B cell (primary cell): ENCODE measurements around the gene PTPRN2. TPM values are rescaled to one million over a fixed set of nuclear protein-coding genes. Genes with fewer than 3 reads are reported as not detected.

ENCODE experiments used
- ATAC-seq: fragments of 200-7000 bp; cut with Tn5 transposase; one replicate; pipeline ENCODE4 v1.10.0; 2021; ENCODE audit warnings: low read depth, mild to moderate bottlenecking, moderate number of reproducible peaks, moderate library complexity
- CTCF ChIA-PET: fragments of 350-600 bp; sonication (Branson Sonifier 250); formaldehyde crosslinking; loops from one replicate; lab custom pipeline; 2021; ENCODE audit warnings: antibody characterized with exemption, inconsistent platforms; lab: Charles Lee
- POLR2A ChIA-PET: fragments of 350-600 bp; sonication (Branson Sonifier 250); formaldehyde crosslinking; loops from one replicate; lab custom pipeline; 2021; ENCODE audit warnings: antibody characterized with exemption; lab: Charles Lee
- DNase-seq: peaks from one replicate; pipeline ENCODE4 v3.0.0; 2013
- H2AFZ ChIP-seq: 2 replicates; pipeline ENCODE4 v1.6.1; 2012; ENCODE audit warnings: mild to moderate bottlenecking, low read depth, low read length; ENCODE audit not compliant: insufficient read depth, poor library complexity, severe bottlenecking
- H3K27ac ChIP-seq, 2 donors: 1 replicate in 1 of 2; 2 replicates in 1 of 2; pipeline ENCODE4 v1.5.1; 2012 to 2013; ENCODE audit warnings: low read length in 2 of 2, mild to moderate bottlenecking in 2 of 2, moderate library complexity in 1 of 2
- H3K27me3 ChIP-seq, 4 experiments: fragments of 200-600 bp in 1 of 4; sonication (generic) in 1 of 4; replicated peaks in 1 of 4; 1 replicate in 2 of 4; 2 replicates in 2 of 4; pipeline versions ENCODE4 v1.6.1 to v1.7.0; 2013 to 2016; ENCODE audit warnings: low read length in 3 of 4, mild to moderate bottlenecking in 2 of 4, mixed read lengths in 1 of 4, moderate library complexity in 1 of 4; ENCODE audit not compliant: insufficient read depth in 4 of 4, control insufficient read depth in 3 of 4; ENCODE audit errors: control extremely low read depth in 1 of 4
- H3K36me3 ChIP-seq, 2 experiments: replicated peaks in 1 of 2; 1 replicate in 1 of 2; 2 replicates in 1 of 2; pipeline versions ENCODE4 v1.6.1 to v1.7.1; 2013; ENCODE audit warnings: low read length in 1 of 2; ENCODE audit not compliant: insufficient read depth in 2 of 2, control insufficient read depth in 1 of 2; ENCODE audit errors: control extremely low read depth in 1 of 2, extremely low read depth in 1 of 2
- H3K4me1 ChIP-seq, 2 donors: fragments of 200-600 bp in 1 of 2; sonication (generic) in 1 of 2; 1 replicate in 1 of 2; 2 replicates in 1 of 2; pipeline versions ENCODE4 v1.5.1 to v1.6.1; 2013 to 2017; ENCODE audit warnings: low read length in 2 of 2; ENCODE audit not compliant: control insufficient read depth in 2 of 2, insufficient read depth in 2 of 2
- H3K4me2 ChIP-seq: replicated peaks from 2 replicates; pipeline ENCODE3; 2012; ENCODE audit warnings: mild to moderate bottlenecking, low read depth, low read length; ENCODE audit not compliant: poor library complexity, severe bottlenecking
- H3K4me3 ChIP-seq, 5 experiments: fragments of 200-600 bp in 1 of 5; sonication (generic) in 1 of 5; 1 replicate in 3 of 5; 2 replicates in 2 of 5; pipeline versions ENCODE4 v1.5.1 to v1.7.0; 2011 to 2016; ENCODE audit warnings: low read length in 4 of 5, mild to moderate bottlenecking in 4 of 5, low read depth in 2 of 5, control low read depth in 1 of 5, moderate library complexity in 1 of 5; ENCODE audit not compliant: insufficient read depth in 1 of 5; ENCODE audit errors: control extremely low read depth in 1 of 5, extremely low read depth in 1 of 5
- H3K79me2 ChIP-seq: fragments of 200-600 bp; sonication (generic); one replicate; pipeline ENCODE4 v1.6.0; 2016; ENCODE audit warnings: low read length; ENCODE audit not compliant: control insufficient read depth, insufficient read depth
- H3K9ac ChIP-seq: fragments of 200-600 bp; sonication (generic); 2 replicates; pipeline ENCODE4 v1.6.1; 2017; ENCODE audit warnings: mild to moderate bottlenecking, low read length, moderate library complexity
- H3K9me3 ChIP-seq, 3 donors: one replicate each; pipeline versions ENCODE4 v1.6.1 to v1.7.1; 2013; ENCODE audit warnings: low read length in 2 of 3; ENCODE audit not compliant: control insufficient read depth in 2 of 3, insufficient read depth in 1 of 3; ENCODE audit errors: control extremely low read depth in 1 of 3
- H4K20me1 ChIP-seq: 2 replicates; pipeline ENCODE4 v1.6.0; 2012; ENCODE audit warnings: mild to moderate bottlenecking, low read length; ENCODE audit not compliant: insufficient read depth, control insufficient read depth, poor library complexity, severe bottlenecking
- H3K27ac Mint-ChIP-seq: one replicate; pipeline ENCODE4 v1.8.0; 2021; ENCODE audit warnings: mixed read lengths
- H3K27me3 Mint-ChIP-seq: one replicate; pipeline ENCODE4 v1.8.0; 2021; ENCODE audit warnings: mixed read lengths
- H3K4me1 Mint-ChIP-seq: one replicate; pipeline ENCODE4 v1.8.0; 2021; ENCODE audit warnings: mixed read lengths
- H3K4me3 Mint-ChIP-seq: one replicate; pipeline ENCODE4 v1.8.0; 2021; ENCODE audit warnings: mixed read lengths
- H3K9me3 Mint-ChIP-seq: one replicate; pipeline ENCODE4 v1.8.0; 2022; ENCODE audit warnings: mixed read lengths; ENCODE audit not compliant: insufficient read depth
- EZH2 ChIP-seq: IDR thresholded peaks from 2 replicates; pipeline ENCODE4 v1.6.1; 2012; ENCODE audit warnings: borderline replicate concordance, low read depth, mild to moderate bottlenecking, moderate library complexity, low read length; ENCODE audit not compliant: insufficient read depth, poor library complexity, severe bottlenecking
- WGBS: methylation state at CpG from one replicate; pipeline ENCODE4 v1.1.5; 2013; ENCODE audit warnings: missing lambda C conversion rate; ENCODE audit not compliant: insufficient coverage; 5-methylcytosine and 5-hydroxymethylcytosine counted together
- intact Hi-C: fragments of 100-400 bp; cut with micrococcal nuclease; formaldehyde crosslinking; loops from one replicate; pipeline ENCODE4 v1.10.0; 2022
- polyA plus RNA-seq: library from polyadenylated mRNA; depleted of rRNA; stranded (reverse); fragments of >200 nt; gene quantifications from 2 replicates; pipeline ENCODE4 v1.2.3, GENCODE V29; 2012
- total RNA-seq, 2 donors: library from RNA; stranded (reverse); fragments of 120-200 nt in 1 of 2; gene quantifications; 1 replicate in 1 of 2; 2 replicates in 1 of 2; pipeline versions ENCODE4 v1.2.3 to v1.2.4, GENCODE V29; 2013 to 2022
- TF ChIP-seq, protein P1 (sequence below): fragments of 200-600 bp; IDR thresholded peaks from one replicate; pipeline ENCODE4 v1.8.0; 2022; ENCODE audit warnings: antibody characterized with exemption, mild to moderate bottlenecking

The PTPRN2 gene
- total and polyA plus RNA-seq, 2 donors (not counting 1 experiment from before 2014, with no cell fraction given): 2.0 to 5.0 TPM

DNA sequence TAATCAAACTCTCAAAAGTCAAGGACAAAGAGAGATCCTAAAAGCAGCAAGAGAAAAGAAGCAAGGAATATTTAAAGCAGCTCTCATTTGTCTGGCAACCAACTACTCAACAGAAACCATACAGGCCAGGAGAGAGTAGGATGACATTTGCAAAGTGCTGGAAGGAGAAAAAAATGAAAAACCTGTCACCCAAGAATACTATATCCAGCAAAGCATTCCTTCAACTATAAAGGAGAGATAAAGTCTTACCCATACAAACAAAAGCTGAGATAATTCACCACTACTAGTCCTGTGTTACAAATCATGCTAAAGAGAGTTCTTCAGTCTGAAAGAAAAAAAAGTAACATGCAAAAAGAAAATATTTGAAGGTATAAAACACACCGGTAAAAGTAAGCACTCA lies 357.7 kb downstream of the PTPRN2 start:
- H4K20me1 ChIP-seq: no peaks in the 10 kb centered on the region
- H3K4me3 ChIP-seq: no peak overlapping the region
- no peaks in the 10 kb centered on the region for H3K79me2 ChIP-seq
- H3K4me2 ChIP-seq: no peak overlapping the region
- H2AFZ ChIP-seq: no peak overlapping the region
- no peaks in the 10 kb centered on the region for H3K27me3 ChIP-seq
- no peak overlapping the region for H3K9ac ChIP-seq
- no CpG with 5 or more reads among the region's 1 CpG for WGBS
- DNase-seq: no peak
- intact Hi-C loops: no loop called here
- Mint-ChIP-seq H3K4me1 (no peaks in the 10 kb centered on the region), H3K9me3 (peaks cover 24% of the 10 kb centered on the region), H3K27ac (no peak overlapping the region), H3K4me3 (no peak overlapping the region), H3K27me3 (no peaks in the 10 kb centered on the region)
- H3K36me3 ChIP-seq: no peaks in the 10 kb centered on the region
- CTCF ChIA-PET: no interaction called here
- no peak for ATAC-seq
- POLR2A ChIA-PET: no interaction called here
- H3K4me1 ChIP-seq: no peaks in the 10 kb centered on the region
- H3K9me3 ChIP-seq: peaks cover 0 to 23% (median 15%) of the 10 kb centered on the region in 3 donors
- no peak overlapping the region for H3K27ac ChIP-seq
- TF ChIP-seq EZH2: no peak
- TF ChIP-seq, protein P1, sequence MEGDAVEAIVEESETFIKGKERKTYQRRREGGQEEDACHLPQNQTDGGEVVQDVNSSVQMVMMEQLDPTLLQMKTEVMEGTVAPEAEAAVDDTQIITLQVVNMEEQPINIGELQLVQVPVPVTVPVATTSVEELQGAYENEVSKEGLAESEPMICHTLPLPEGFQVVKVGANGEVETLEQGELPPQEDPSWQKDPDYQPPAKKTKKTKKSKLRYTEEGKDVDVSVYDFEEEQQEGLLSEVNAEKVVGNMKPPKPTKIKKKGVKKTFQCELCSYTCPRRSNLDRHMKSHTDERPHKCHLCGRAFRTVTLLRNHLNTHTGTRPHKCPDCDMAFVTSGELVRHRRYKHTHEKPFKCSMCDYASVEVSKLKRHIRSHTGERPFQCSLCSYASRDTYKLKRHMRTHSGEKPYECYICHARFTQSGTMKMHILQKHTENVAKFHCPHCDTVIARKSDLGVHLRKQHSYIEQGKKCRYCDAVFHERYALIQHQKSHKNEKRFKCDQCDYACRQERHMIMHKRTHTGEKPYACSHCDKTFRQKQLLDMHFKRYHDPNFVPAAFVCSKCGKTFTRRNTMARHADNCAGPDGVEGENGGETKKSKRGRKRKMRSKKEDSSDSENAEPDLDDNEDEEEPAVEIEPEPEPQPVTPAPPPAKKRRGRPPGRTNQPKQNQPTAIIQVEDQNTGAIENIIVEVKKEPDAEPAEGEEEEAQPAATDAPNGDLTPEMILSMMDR: no peak

DNA sequence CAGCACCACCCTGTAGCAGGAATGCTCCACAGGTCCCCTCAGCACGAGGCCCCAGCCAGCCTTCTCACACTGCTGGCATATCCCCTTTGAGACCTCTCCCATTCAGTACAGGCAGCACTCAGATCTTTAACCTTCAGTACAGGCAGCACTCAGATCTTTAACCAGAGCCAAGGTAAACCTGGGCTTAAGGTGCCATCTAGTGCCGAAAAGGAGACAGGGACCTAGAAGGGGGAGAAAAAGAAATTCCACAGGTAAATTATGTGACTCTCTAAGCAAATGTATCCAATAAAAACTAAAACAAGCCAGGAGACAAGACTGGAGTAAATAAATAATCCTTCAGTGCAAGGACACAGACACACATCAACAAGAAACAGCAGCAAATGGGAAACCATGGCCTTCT lies 358.6 kb downstream of the PTPRN2 start:
- no peak overlapping the region for H3K27ac Mint-ChIP-seq
- peaks cover 0 to 21% (median 15%) of the 10 kb centered on the region in 3 donors for H3K9me3 ChIP-seq
- peaks cover 22% of the 10 kb centered on the region for H3K9me3 Mint-ChIP-seq
- no peak overlapping the region for H3K4me3 ChIP-seq
- DNase-seq (no peak), ATAC-seq (no peak)
- no peak overlapping the region for H3K27ac ChIP-seq
- H3K4me2 ChIP-seq: no peak overlapping the region
- ChIA-PET CTCF (no interaction called here), POLR2A (no interaction called here)
- 11% methylated on average over 1 of the region's 2 CpGs for WGBS
- H3K4me3 Mint-ChIP-seq: no peak overlapping the region
- intact Hi-C loops: no loop called here
- no peaks in the 10 kb centered on the region for H3K4me1 Mint-ChIP-seq
- no peaks in the 10 kb centered on the region for H3K27me3 ChIP-seq
- TF ChIP-seq EZH2: no peak
- TF ChIP-seq, protein P1: no peak
- no peaks in the 10 kb centered on the region for H3K4me1 ChIP-seq
- no peaks in the 10 kb centered on the region for H3K79me2 ChIP-seq
- H4K20me1 ChIP-seq: no peaks in the 10 kb centered on the region
- H3K9ac ChIP-seq: no peak overlapping the region
- H2AFZ ChIP-seq: no peak overlapping the region
- H3K27me3 Mint-ChIP-seq: no peaks in the 10 kb centered on the region
- H3K36me3 ChIP-seq: no peaks in the 10 kb centered on the region
